Liver (tissue), 9 donors: Measurements from ENCODE around the gene SLC44A3. TPM values are rescaled to one million over a fixed set of nuclear protein-coding genes. Genes with fewer than 3 reads are reported as not detected.

Experiments
- DNase-seq: peaks from one replicate; pipeline ENCODE4 v3.0.0-alpha.2; 2017; ENCODE audit warnings: low spot score
- H3K27ac ChIP-seq, 2 donors: one replicate each; pipeline ENCODE4 v1.7.0; 2013; ENCODE audit warnings: inconsistent platforms in 2 of 2, low read length in 2 of 2, control low read depth in 1 of 2, low read depth in 1 of 2, mild to moderate bottlenecking in 1 of 2
- H3K27me3 ChIP-seq, 4 donors: one replicate each; pipeline versions ENCODE4 v1.6.1 to v1.7.0; 2013; ENCODE audit warnings: low read length in 3 of 4, inconsistent platforms in 1 of 4, mild to moderate bottlenecking in 1 of 4, moderate library complexity in 1 of 4; ENCODE audit not compliant: control insufficient read depth in 4 of 4, insufficient read depth in 4 of 4
- H3K36me3 ChIP-seq, 4 donors: one replicate each; pipeline versions ENCODE4 v1.6.1 to v1.7.0; 2013; ENCODE audit warnings: low read length in 3 of 4, mild to moderate bottlenecking in 3 of 4, low read depth in 1 of 4, moderate library complexity in 1 of 4; ENCODE audit not compliant: control insufficient read depth in 4 of 4, insufficient read depth in 3 of 4
- H3K4me1 ChIP-seq, 4 donors: one replicate each; pipeline versions ENCODE4 v1.6.1 to v1.7.0; 2013; ENCODE audit warnings: low read length in 3 of 4, mild to moderate bottlenecking in 3 of 4, moderate library complexity in 1 of 4; ENCODE audit not compliant: control insufficient read depth in 4 of 4, insufficient read depth in 4 of 4
- H3K4me3 ChIP-seq, 3 donors: one replicate each; pipeline versions ENCODE4 v1.6.1 to v1.7.0; 2013; ENCODE audit warnings: low read length in 3 of 3, control low read depth in 1 of 3, low read depth in 1 of 3, mild to moderate bottlenecking in 1 of 3
- H3K9ac ChIP-seq, 2 donors: one replicate each; pipeline ENCODE4 v1.7.0; 2013; ENCODE audit warnings: low read length in 2 of 2, mild to moderate bottlenecking in 2 of 2, moderate library complexity in 2 of 2, control low read depth in 1 of 2, low read depth in 1 of 2
- H3K9me3 ChIP-seq, 4 donors: one replicate each; pipeline versions ENCODE4 v1.6.1 to v1.7.0; 2013; ENCODE audit warnings: low read length in 3 of 4; ENCODE audit not compliant: control insufficient read depth in 4 of 4
- ATF3 ChIP-seq: IDR thresholded peaks from 2 replicates; pipeline ENCODE4 v1.6.1; 2016; ENCODE audit warnings: antibody characterized with exemption
- CTCF ChIP-seq: fragments of 150-350 bp; IDR thresholded peaks from 2 replicates; pipeline ENCODE4 v1.5.1; 2017; ENCODE audit warnings: improper control_type of control experiment, low read depth, low read length; ENCODE audit not compliant: missing input control
- EGR1 ChIP-seq, 2 donors: IDR thresholded peaks; 2 replicates each; pipeline ENCODE4 v1.6.1; 2016 to 2018; ENCODE audit warnings: antibody characterized with exemption in 2 of 2, low read depth in 2 of 2
- FOXA1 ChIP-seq: IDR thresholded peaks from 2 replicates; pipeline ENCODE4 v1.6.1; 2016; ENCODE audit warnings: antibody characterized with exemption
- FOXA2 ChIP-seq: IDR thresholded peaks from 2 replicates; pipeline ENCODE4 v1.6.1; 2016; ENCODE audit warnings: antibody characterized with exemption
- GABPA ChIP-seq, 2 donors: IDR thresholded peaks in 1 of 2; conservative IDR thresholded peaks in 1 of 2; 2 replicates each; pipeline ENCODE4 v1.6.1; 2016; ENCODE audit warnings: antibody characterized with exemption in 2 of 2, mild to moderate bottlenecking in 1 of 2, moderate library complexity in 1 of 2
- HNF4A ChIP-seq, 2 donors: conservative IDR thresholded peaks; 2 replicates each; pipeline ENCODE4 v1.6.1; 2016; ENCODE audit warnings: antibody characterized with exemption in 2 of 2, mild to moderate bottlenecking in 2 of 2
- HNF4G ChIP-seq: IDR thresholded peaks from 2 replicates; pipeline ENCODE4 v1.6.1; 2016; ENCODE audit warnings: antibody characterized with exemption
- JUND ChIP-seq, 2 donors: IDR thresholded peaks; 2 replicates each; pipeline ENCODE4 v1.6.1; 2016; ENCODE audit warnings: antibody characterized with exemption in 2 of 2
- NR2F2 ChIP-seq: IDR thresholded peaks from 2 replicates; pipeline ENCODE4 v1.6.1; 2016; ENCODE audit warnings: antibody characterized with exemption
- RAD21 ChIP-seq, 2 donors: IDR thresholded peaks; 2 replicates each; pipeline ENCODE4 v1.6.1; 2016; ENCODE audit warnings: antibody characterized with exemption in 2 of 2, mild to moderate bottlenecking in 2 of 2
- REST ChIP-seq: IDR thresholded peaks from 2 replicates; pipeline ENCODE4 v1.6.1; 2016; ENCODE audit warnings: antibody characterized with exemption, mild to moderate bottlenecking
- RXRA ChIP-seq, 2 donors: IDR thresholded peaks; 2 replicates each; pipeline ENCODE4 v1.6.1; 2017 to 2018; ENCODE audit warnings: antibody characterized with exemption in 2 of 2, mild to moderate bottlenecking in 1 of 2
- SP1 ChIP-seq: IDR thresholded peaks from 2 replicates; pipeline ENCODE4 v1.6.1; 2018; ENCODE audit warnings: antibody characterized with exemption, mild to moderate bottlenecking
- TAF1 ChIP-seq: conservative IDR thresholded peaks from 2 replicates; pipeline ENCODE4 v1.6.1; 2016; ENCODE audit warnings: antibody characterized with exemption, mild to moderate bottlenecking
- YY1 ChIP-seq: IDR thresholded peaks from 2 replicates; pipeline ENCODE4 v1.6.1; 2016; ENCODE audit warnings: antibody characterized with exemption, mild to moderate bottlenecking
- ZBTB33 ChIP-seq: IDR thresholded peaks from 2 replicates; pipeline ENCODE4 v1.6.1; 2016; ENCODE audit warnings: antibody characterized with exemption
- WGBS: extraction: QIAGEN DNeasy Blood & Tissue Kit; methylation state at CpG from one replicate; pipeline ENCODE4 v1.1.7; 2013; 5-methylcytosine and 5-hydroxymethylcytosine counted together
- polyA plus RNA-seq, 2 donors: library from polyadenylated mRNA; stranded (reverse) in 1 of 2; unstranded in 1 of 2; fragments of 200-250 nt in 1 of 2; fragments of >200 nt in 1 of 2; fragmentation: Nextera tagmentation in 1 of 2; extraction: Ambion mirVana in 1 of 2; gene quantifications; one replicate each; pipeline versions ENCODE4 v1.2.1 to v1.2.3, GENCODE V29; 2013 to 2015
- total RNA-seq, 2 donors: library from RNA; depleted of rRNA; stranded (reverse); fragments of >200 nt; gene quantifications; one replicate each; pipeline ENCODE4 v1.2.3, GENCODE V29; 2014
- donor health status: healthy.
- donor health status: healthy.
- donor health status: healthy.
- donor health status: healthy.
- donor health status: healthy.

SLC44A3 gene
- total and polyA plus RNA-seq, 4 donors: 2.4 to 2.8 (median 2.7) TPM

- no peak for DNase-seq
These were observed 88.0 kb downstream of the SLC44A3 start for GRCh38 chr1:94908190-94908589.

GRCh38 chr1:94908965-94909364, 88.8 kb downstream of the SLC44A3 start:
- Histone ChIP-seq H3K27ac (no peak overlapping the region), H3K9ac (no peak overlapping the region), H3K9me3 (no peaks in the 10 kb centered on the region), H3K27me3 (no peaks in the 10 kb centered on the region), H3K4me1 (peaks cover 0 to 10% (median 7%) of the 10 kb centered on the region in 4 donors), H3K4me3 (no peak overlapping the region), H3K36me3 (peaks cover 0 to 4% (median 3%) of the 10 kb centered on the region in 4 donors)
- no peak for DNase-seq
- TF ChIP-seq YY1 (no peak), JUND (IDR thresholded peaks at IDR 0.05) (no peak), HNF4A (conservative IDR thresholded peaks at IDR 0.05) (no peak), CTCF (no peak), ATF3 (no peak), SP1 (no peak)
- WGBS: 93% methylated on average over 2 of the region's 2 CpGs

More at GRCh38 chr1:94908190-94908589, 88.0 kb downstream of the SLC44A3 start:
- 96% methylated on average over 7 of the region's 7 CpGs for WGBS
- TF ChIP-seq EGR1 (IDR thresholded peaks at IDR 0.05; ENCODE audit: low read depth in 2 of 2) (no peak), NR2F2 (no peak), YY1 (no peak), TAF1 (no peak), FOXA1 (no peak), RAD21 (IDR thresholded peaks at IDR 0.05) (no peak), SP1 (no peak)
- no peak overlapping the region for H3K27ac ChIP-seq
- peaks cover 0 to 10% (median 7%) of the 10 kb centered on the region in 4 donors for H3K4me1 ChIP-seq
- no peaks in the 10 kb centered on the region for H3K9me3 ChIP-seq
- no peak overlapping the region for H3K4me3 ChIP-seq
- H3K9ac ChIP-seq: no peak overlapping the region
- H3K27me3 ChIP-seq: no peaks in the 10 kb centered on the region
- peaks cover 0 to 8% (median 3%) of the 10 kb centered on the region in 4 donors for H3K36me3 ChIP-seq

- WGBS: 93% methylated on average over 6 of the region's 6 CpGs
- Histone ChIP-seq H3K4me1 (peaks cover 0 to 11% (median 8%) of the 10 kb centered on the region in 4 donors), H3K27me3 (no peaks in the 10 kb centered on the region), H3K4me3 (no peak overlapping the region), H3K36me3 (peaks cover 0 to 4% (median 3%) of the 10 kb centered on the region in 4 donors), H3K9ac (no peak overlapping the region), H3K27ac (no peak overlapping the region), H3K9me3 (no peaks in the 10 kb centered on the region)
- TF ChIP-seq NR2F2 (no peak), SP1 (no peak), TAF1 (no peak), ZBTB33 (no peak), RXRA (IDR thresholded peaks at IDR 0.05) (no peak), RAD21 (IDR thresholded peaks at IDR 0.05) (no peak), REST (no peak), EGR1 (IDR thresholded peaks at IDR 0.05; ENCODE audit: low read depth in 2 of 2) (no peak), HNF4G (no peak), GABPA (IDR thresholded peaks at IDR 0.05 in 1 of 2, conservative IDR thresholded peaks at IDR 0.05 in 1 of 2) (no peak), CTCF (no peak), YY1 (no peak), ATF3 (no peak), FOXA2 (no peak)
- no peak for DNase-seq
These were observed 89.3 kb downstream of the SLC44A3 start for GRCh38 chr1:94909486-94909885.
